CD4-positive, CD25-positive, alpha-beta regulatory T cell (primary cell): Measurements from ENCODE around the gene FGD3. TPM values are rescaled to one million over a fixed set of nuclear protein-coding genes. Genes with fewer than 3 reads are reported as not detected.
A peak's percentile ranks its signal among the peaks of the same experiment; 100 is the strongest.

Experiments used
- ATAC-seq, 2 donors: fragments of 150-1000 bp; cut with Tn5 transposase; one replicate each; pipeline ENCODE4 v1.10.0; 2021; ENCODE audit warnings: low read depth in 2 of 2, moderate number of reproducible peaks in 2 of 2, moderate library complexity in 1 of 2
- DNase-seq, 3 donors: peaks; one replicate each; pipeline versions ENCODE4 v3.0.0 to v3.0.0-alpha.2; 2012 to 2022; ENCODE audit warnings: mixed read lengths in 1 of 3
- H3K27ac ChIP-seq: one replicate; pipeline ENCODE4 v1.7.0; 2013; ENCODE audit warnings: mild to moderate bottlenecking, low read length; ENCODE audit not compliant: insufficient read depth, poor library complexity, severe bottlenecking
- H3K27me3 ChIP-seq: one replicate; pipeline ENCODE4 v1.7.0; 2013; ENCODE audit warnings: low read length; ENCODE audit not compliant: control insufficient read depth, insufficient read depth
- H3K36me3 ChIP-seq: one replicate; pipeline ENCODE4 v1.7.0; 2013; ENCODE audit warnings: mild to moderate bottlenecking, low read length, moderate library complexity; ENCODE audit not compliant: control insufficient read depth, insufficient read depth
- H3K4me1 ChIP-seq: 2 replicates; pipeline ENCODE4 v1.7.0; 2013; ENCODE audit warnings: mild to moderate bottlenecking, low read length; ENCODE audit not compliant: insufficient read depth, control insufficient read depth, poor library complexity, severe bottlenecking
- H3K4me3 ChIP-seq: one replicate; pipeline ENCODE4 v1.7.0; 2013; ENCODE audit warnings: low read depth, mild to moderate bottlenecking, low read length, moderate library complexity
- H3K9me3 ChIP-seq, 2 experiments: 1 replicate in 1 of 2; 2 replicates in 1 of 2; pipeline ENCODE4 v1.7.0; 2013; ENCODE audit warnings: low read length in 2 of 2, mild to moderate bottlenecking in 1 of 2, moderate library complexity in 1 of 2; ENCODE audit not compliant: control insufficient read depth in 2 of 2
- H3K27ac Mint-ChIP-seq, 3 donors: one replicate each; pipeline ENCODE4 v1.8.0; 2020 to 2022; ENCODE audit warnings: mild to moderate bottlenecking in 3 of 3, mixed read lengths in 3 of 3, moderate library complexity in 2 of 3
- H3K27me3 Mint-ChIP-seq: one replicate; pipeline ENCODE4 v1.8.0; 2022; ENCODE audit warnings: mild to moderate bottlenecking, mixed read lengths
- H3K36me3 Mint-ChIP-seq: one replicate; pipeline ENCODE4 v1.8.0; 2020; ENCODE audit warnings: mixed read lengths
- H3K4me1 Mint-ChIP-seq, 4 donors: one replicate each; pipeline ENCODE4 v1.8.0; 2020 to 2022; ENCODE audit warnings: mixed read lengths in 4 of 4, mild to moderate bottlenecking in 1 of 4
- H3K4me3 Mint-ChIP-seq, 4 donors: one replicate each; pipeline ENCODE4 v1.8.0; 2020 to 2022; ENCODE audit warnings: mild to moderate bottlenecking in 4 of 4, mixed read lengths in 4 of 4, moderate library complexity in 3 of 4
- H3K9me3 Mint-ChIP-seq, 7 donors: one replicate each; pipeline ENCODE4 v1.8.0; 2020 to 2022; ENCODE audit warnings: mixed read lengths in 7 of 7, mild to moderate bottlenecking in 3 of 7, moderate library complexity in 2 of 7
- polyA plus RNA-seq, 4 donors: library from polyadenylated mRNA; unstranded; fragments of 300-500 nt; fragmentation: Illumina TruSeq; gene quantifications; one replicate each; pipeline ENCODE4 v1.2.3, GENCODE V29; 2021
- total RNA-seq: library from RNA; stranded (reverse); gene quantifications from one replicate; pipeline ENCODE4 v1.2.3, GENCODE V29; 2022

Gene FGD3
- total and polyA plus RNA-seq, 5 donors from 2014 or later = 71.6 to 188 (median 98.1) TPM

DNA sequence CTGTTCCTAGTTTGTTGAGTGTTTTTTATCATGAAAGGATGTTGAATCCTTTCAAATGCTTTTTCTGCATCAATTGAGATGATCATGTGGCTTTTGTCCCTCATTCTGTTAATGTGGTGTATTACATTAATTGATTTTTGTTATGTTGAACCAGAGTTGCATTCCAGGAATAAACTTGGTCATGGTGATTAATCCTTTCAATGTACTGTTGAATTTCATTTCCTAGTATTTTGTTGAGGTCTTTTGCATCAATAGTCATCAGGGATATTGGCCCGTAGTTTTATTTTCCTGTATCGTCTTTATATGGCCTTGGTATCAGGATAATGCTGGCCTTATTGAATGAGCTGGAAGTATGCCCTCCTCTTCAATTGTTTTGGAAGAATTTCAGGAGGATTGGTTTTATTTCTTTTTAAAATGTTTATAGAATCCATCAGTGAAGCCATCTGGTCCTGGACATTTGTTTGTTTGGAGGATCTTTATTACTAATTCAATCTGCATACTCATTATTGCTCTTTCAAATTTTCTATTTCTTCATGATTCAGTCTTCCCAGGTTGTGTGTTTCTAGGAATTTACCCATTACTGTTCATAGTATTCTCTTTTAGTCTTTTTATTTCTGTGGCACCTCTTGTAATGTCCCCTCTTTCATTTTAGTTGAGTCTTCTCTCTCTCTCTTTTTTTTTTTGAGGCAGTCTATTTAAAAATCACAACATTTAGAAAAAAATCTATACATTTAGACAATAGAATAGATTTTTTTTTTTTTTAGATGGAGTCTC, 32.1 kb downstream of the FGD3 start:
- H3K4me3 ChIP-seq = peak overlapping the region; percentile 52
- Mint-ChIP-seq H3K4me1 (peaks cover 32 to 88% (median 60%) of the 10 kb centered on the region in 4 donors), H3K9me3 (peaks cover 0 to 3% (median 0%) of the 10 kb centered on the region in 7 donors), H3K27ac (peak overlapping the region; percentile 87 to 97 (median 89)), H3K4me3 (peak overlapping the region; percentile 79 to 92 (median 81)), H3K27me3 (no peaks in the 10 kb centered on the region), H3K36me3 (peaks cover 53% of the 10 kb centered on the region)
- ATAC-seq (no peak), DNase-seq (no peak)
- no peaks in the 10 kb centered on the region for H3K27me3 ChIP-seq
- H3K4me1 ChIP-seq = peaks cover 79% of the 10 kb centered on the region
- peaks cover 55% of the 10 kb centered on the region for H3K36me3 ChIP-seq
- H3K27ac ChIP-seq = peak overlapping the region; percentile 74
- H3K9me3 ChIP-seq = peaks cover 7 to 12% of the 10 kb centered on the region in 2 experiments

DNA sequence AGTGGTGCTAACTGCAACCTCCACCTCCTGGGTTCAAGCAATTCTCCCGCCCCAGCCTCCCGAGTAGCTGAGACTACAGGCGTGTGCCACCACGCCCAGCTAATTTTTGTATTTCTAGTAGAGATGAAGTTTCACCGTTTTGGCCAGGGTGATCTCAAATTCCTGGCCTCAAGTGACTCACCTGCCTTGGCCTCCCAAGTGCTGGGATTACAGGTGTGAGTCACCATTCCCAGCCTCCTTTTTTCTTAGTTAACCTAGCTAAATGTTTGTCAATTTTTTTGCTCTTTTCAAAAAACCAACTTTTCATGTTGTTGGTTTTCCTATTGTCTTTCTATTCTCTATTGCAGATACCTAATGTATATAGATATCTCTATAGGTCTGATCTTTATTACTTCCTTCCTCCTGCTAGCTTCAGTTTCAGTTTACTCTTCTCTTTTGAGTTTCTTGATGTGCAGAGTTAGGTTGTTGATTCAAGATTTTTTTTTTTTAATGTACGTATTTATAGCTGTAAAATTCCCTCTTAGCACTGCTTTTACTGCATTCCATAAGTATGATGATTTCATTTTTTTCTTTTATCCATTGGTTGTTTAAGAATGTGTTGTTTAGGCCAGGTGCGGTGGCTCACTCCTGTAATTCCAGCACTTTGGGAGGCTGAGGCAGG, 32.9 kb downstream of the FGD3 start:
- DNase-seq = peak in 1 of 3 donors; percentile 60
- H3K27ac ChIP-seq = peak overlapping the region; percentile 74

DNA sequence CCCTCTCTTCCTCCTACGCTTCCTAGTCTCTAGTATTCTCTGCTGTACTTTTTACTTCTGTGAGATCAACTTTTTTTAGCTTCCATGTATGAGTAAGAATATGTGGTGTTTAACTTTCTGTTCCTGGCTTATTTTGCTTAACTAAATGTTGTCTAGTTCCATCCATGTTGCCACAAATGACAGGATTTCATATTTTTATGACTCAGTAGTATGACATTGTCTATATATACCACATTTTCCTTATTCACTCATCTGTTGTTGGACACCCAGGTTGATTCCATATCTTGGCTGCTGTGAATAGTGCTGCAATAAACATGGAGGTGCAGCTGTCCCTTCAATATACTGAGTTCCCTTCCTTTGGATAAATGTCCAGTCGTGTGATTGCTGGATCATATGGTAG, 34.8 kb downstream of the FGD3 start:
- Mint-ChIP-seq H3K4me1 (peaks cover 42 to 85% (median 65%) of the 10 kb centered on the region in 4 donors), H3K9me3 (peaks cover 0 to 3% (median 0%) of the 10 kb centered on the region in 7 donors), H3K36me3 (peaks cover 50% of the 10 kb centered on the region), H3K4me3 (peak overlapping the region in 3 of 4 donors; percentile 2 to 79 (median 51)), H3K27me3 (no peaks in the 10 kb centered on the region), H3K27ac (peak overlapping the region; percentile 8 to 65 (median 51))
- DNase-seq (no peak), ATAC-seq (no peak)
- Histone ChIP-seq H3K27me3 (no peaks in the 10 kb centered on the region), H3K4me1 (peaks cover 79% of the 10 kb centered on the region), H3K36me3 (peaks cover 39% of the 10 kb centered on the region), H3K9me3 (peaks cover 7 to 12% of the 10 kb centered on the region in 2 experiments), H3K27ac (peak overlapping the region; percentile 20), H3K4me3 (peak overlapping the region; percentile 27)

More for the DNA sequence above, 32.9 kb downstream of the FGD3 start:
- Mint-ChIP-seq H3K36me3 (peaks cover 51% of the 10 kb centered on the region), H3K4me1 (peaks cover 31 to 84% (median 59%) of the 10 kb centered on the region in 4 donors), H3K4me3 (peak overlapping the region; percentile 79 to 92 (median 81)), H3K9me3 (peaks cover 0 to 3% (median 0%) of the 10 kb centered on the region in 7 donors), H3K27me3 (no peaks in the 10 kb centered on the region), H3K27ac (peak overlapping the region; percentile 87 to 97 (median 89))
- H3K9me3 ChIP-seq = peaks cover 7 to 12% of the 10 kb centered on the region in 2 experiments
- peak overlapping the region; percentile 52 for H3K4me3 ChIP-seq
- H3K4me1 ChIP-seq = peaks cover 79% of the 10 kb centered on the region
- H3K36me3 ChIP-seq = peaks cover 55% of the 10 kb centered on the region
- ATAC-seq = peak; percentile 64 to 72
- H3K27me3 ChIP-seq = no peaks in the 10 kb centered on the region

DNA sequence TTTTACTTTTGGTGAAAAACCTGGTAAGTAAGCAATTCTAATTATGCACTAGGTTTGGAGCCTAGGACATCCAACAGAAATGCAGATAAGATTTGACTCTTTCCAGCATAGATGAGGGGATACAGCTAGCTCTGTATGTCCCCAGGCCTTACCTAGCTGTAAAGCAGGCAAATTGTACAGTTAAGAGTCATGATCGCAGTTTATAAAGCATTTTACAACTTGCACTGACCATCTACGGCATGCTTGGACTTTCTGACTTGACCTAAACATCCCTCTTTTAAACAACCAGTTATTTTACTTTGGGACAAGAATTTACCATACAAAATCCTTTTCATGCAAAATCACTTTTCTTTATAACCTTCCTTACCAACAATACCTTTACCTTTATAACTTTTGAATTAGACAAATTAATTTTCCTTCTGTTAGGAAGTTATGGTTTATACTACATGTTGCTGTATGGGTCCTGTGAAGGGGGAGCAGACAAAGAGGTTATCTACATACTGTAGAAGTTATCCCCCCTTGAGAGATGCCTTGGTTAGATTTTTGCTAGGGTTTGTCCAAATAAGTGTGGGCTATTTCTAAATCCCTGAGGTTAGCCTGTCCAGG, 36.8 kb downstream of the FGD3 start:
- ATAC-seq (no peak), DNase-seq (peak in 1 of 3 donors; percentile 57)
- Histone ChIP-seq H3K27ac (peak overlapping the region; percentile 42), H3K4me1 (peaks cover 84% of the 10 kb centered on the region), H3K9me3 (peaks cover 7 to 12% of the 10 kb centered on the region in 2 experiments), H3K36me3 (peaks cover 43% of the 10 kb centered on the region), H3K4me3 (no peak overlapping the region), H3K27me3 (no peaks in the 10 kb centered on the region)
- no peaks in the 10 kb centered on the region for H3K27me3 Mint-ChIP-seq
- peaks cover 0 to 3% (median 0%) of the 10 kb centered on the region in 7 donors for H3K9me3 Mint-ChIP-seq
- peak overlapping the region in 2 of 4 donors; percentile 31 to 34 for H3K4me3 Mint-ChIP-seq
- peaks cover 52% of the 10 kb centered on the region for H3K36me3 Mint-ChIP-seq
- peak overlapping the region; percentile 41 to 96 (median 63) for H3K27ac Mint-ChIP-seq
- peaks cover 50 to 91% (median 68%) of the 10 kb centered on the region in 4 donors for H3K4me1 Mint-ChIP-seq

DNA sequence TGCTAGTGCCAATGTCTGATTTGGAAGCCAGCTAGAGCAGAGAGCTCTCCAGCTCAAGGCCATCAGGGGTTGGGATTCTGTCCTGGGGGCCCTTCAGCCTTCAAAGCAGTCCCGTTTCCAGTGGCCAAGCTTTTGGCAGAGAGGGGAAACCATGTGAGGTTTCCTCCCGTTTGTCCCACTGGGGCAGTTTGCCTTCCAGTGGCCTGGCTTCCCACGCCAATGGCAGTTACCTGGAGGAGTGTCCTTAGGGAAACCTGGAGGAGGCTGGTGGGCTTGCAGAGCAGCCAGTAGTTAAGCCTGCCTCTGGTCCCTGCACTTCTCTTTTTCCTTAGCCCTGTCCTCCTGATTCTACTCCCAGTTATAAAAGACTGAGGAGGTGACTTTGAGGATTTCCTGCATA, 37.7 kb downstream of the FGD3 start:
- peaks cover 50 to 91% (median 69%) of the 10 kb centered on the region in 4 donors for H3K4me1 Mint-ChIP-seq
- no peak overlapping the region for H3K4me3 ChIP-seq
- H3K27ac Mint-ChIP-seq = peak overlapping the region; percentile 41 to 96 (median 63)
- H3K27ac ChIP-seq = peak overlapping the region; percentile 42
- no peaks in the 10 kb centered on the region for H3K27me3 ChIP-seq
- no peak overlapping the region for H3K4me3 Mint-ChIP-seq
- peaks cover 43% of the 10 kb centered on the region for H3K36me3 ChIP-seq
- DNase-seq (no peak), ATAC-seq (no peak)
- H3K36me3 Mint-ChIP-seq = peaks cover 53% of the 10 kb centered on the region
- peaks cover 84% of the 10 kb centered on the region for H3K4me1 ChIP-seq
- H3K9me3 Mint-ChIP-seq = peaks cover 0 to 3% (median 0%) of the 10 kb centered on the region in 7 donors
- H3K27me3 Mint-ChIP-seq = no peaks in the 10 kb centered on the region
- peaks cover 7 to 12% of the 10 kb centered on the region in 2 experiments for H3K9me3 ChIP-seq

GRCh38 chr9:92986176-92987119, 39.1 kb downstream of the FGD3 start:
- H3K4me3 Mint-ChIP-seq = peak overlapping the region; percentile 61 to 75 (median 72)
- Histone ChIP-seq H3K4me3 (peak overlapping the region; percentile 38), H3K27me3 (no peaks in the 10 kb centered on the region), H3K36me3 (peaks cover 45% of the 10 kb centered on the region), H3K4me1 (peaks cover 84% of the 10 kb centered on the region), H3K27ac (peak overlapping the region; percentile 39), H3K9me3 (peaks cover 7 to 12% of the 10 kb centered on the region in 2 experiments)
- peak in 1 of 2 donors; percentile 35 for ATAC-seq
- H3K27me3 Mint-ChIP-seq = no peaks in the 10 kb centered on the region
- peak; percentile 40 to 82 (median 58) for DNase-seq
- peaks cover 51% of the 10 kb centered on the region for H3K36me3 Mint-ChIP-seq
- H3K4me1 Mint-ChIP-seq = peaks cover 52 to 92% (median 70%) of the 10 kb centered on the region in 4 donors
- peak overlapping the region; percentile 85 to 98 (median 86) for H3K27ac Mint-ChIP-seq
- peaks cover 0 to 3% (median 0%) of the 10 kb centered on the region in 7 donors for H3K9me3 Mint-ChIP-seq
